Measurements from ENCODE around the gene F11R.
"Not testable (repeated sequence)": the region's sequence is repeated elsewhere in the genome, so short reads cannot be mapped to it uniquely, and the experiment has no call there.

Gene F11R

DNA sequence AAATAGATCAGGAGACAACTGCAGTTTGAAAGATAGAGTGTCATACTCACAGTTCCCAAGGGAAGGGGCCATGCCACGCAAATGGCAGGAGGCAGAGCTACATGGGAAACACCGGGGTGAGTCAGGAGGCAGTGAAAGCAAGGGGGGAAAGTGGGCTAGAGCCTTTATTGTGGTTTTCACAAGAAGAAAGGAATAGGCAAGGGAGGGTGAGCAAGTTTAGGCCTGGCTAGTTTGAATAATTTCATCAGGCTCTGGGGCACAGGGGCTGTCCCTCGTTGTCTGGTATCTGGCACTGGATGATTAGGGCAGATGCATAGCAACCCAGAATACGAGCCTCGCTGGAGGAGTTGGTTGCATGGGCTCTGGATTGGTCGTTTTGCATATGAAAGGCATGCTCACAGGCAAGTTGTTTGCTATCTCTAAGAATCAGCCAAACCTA is 49.3 kb downstream of the F11R start:
- DNase-seq (ENCODE audit: low read depth in 2 of 2) = no peak

DNA sequence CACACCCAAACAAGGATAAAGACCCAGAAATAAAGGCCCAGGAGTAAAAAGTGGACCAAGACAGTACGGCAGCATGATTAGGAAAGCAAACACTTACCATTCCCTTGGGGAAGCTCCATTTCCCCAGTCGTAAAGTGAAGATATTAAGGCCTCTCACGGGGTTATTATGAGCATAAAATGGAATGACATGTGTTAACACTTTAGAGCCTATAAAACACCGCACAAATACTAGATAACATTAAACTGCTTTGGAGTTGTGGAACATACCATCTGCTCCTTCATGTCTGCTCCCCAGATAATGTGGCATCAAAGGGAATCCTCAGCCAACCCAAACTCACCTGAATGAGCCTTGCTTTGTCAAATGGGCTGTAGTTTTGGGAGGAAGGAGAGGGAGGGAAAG is 57.4 kb downstream of the F11R start:
- DNase-seq (ENCODE audit: low read depth in 2 of 2) = no peak

DNA sequence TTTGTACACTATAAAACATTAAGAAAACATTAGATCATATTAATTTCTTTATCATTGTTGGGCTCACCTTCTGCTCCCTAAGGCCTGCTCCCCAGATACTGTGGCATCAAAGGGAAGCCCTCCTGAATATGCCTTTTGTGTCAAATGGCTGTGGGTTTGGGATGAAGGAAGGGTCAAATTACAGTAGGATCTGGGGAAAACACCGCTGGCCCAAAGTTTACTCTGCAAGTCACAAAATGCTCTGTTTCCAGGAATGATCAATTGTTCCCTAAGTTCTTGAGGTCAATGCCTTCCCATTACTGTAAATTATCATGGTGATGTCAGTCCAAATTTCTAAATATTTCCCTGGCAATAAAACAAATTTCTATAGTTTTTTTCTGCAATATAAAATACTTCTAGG is 59.5 kb downstream of the F11R start:
- no peak for DNase-seq (ENCODE audit: low read depth in 2 of 2)

DNA sequence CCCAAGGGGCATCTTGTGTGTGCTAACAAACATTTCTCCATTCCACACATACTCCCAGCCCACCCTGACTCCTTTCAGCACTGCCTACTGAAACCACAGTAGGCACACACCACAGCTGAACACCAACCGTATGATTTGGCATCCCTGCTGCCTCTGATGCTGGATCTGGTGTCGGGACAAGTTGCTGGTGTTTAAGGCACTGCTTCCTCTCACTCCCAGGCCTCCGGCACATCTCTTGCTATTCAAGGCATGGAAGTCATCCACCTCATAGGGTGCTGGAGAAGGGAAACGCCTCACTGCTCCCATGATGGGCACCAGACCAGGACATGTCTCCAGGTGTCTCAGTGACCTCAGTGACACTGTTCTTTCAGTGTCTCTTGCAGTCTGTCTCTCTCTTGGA is 64.0 kb downstream of the F11R start:
- DNase-seq (ENCODE audit: low read depth in 2 of 2) = no peak

- DNase-seq (ENCODE audit: low read depth in 2 of 2) = no peak
Measured at GRCh38 chr1:160954158-160955104, 66.5 kb downstream of the F11R start, which contains the start of gene ITLN2. ITLN2 (minus strand) TSS chr1:160954809; CDS start chr1:160954741, 68 bp downstream.

DNA sequence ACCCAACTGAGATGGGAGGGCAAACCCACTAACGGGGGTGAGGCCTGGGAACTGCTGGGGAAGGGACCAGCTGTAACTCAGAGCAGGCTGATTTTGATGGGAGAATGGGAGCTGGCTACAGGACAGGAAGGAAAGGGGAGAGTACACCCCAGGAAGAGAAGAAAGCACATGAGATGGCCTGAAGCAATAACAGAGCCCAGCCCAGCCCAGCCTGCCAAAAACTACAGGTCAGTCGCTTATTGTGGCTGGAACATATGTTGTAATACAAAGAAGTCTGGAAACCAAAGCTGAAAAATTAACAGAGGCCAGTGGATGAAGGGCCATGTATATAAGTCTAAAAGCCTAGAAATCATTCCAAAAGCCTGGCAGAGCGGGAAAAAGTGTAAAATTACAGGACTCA is 67.9 kb downstream of the F11R start:
- DNase-seq (ENCODE audit: low read depth in 2 of 2) = no peak

GRCh38 chr1:160952129-160952510 is 68.8 kb downstream of the F11R start:
- DNase-seq (ENCODE audit: low read depth in 2 of 2) = no peak

DNA sequence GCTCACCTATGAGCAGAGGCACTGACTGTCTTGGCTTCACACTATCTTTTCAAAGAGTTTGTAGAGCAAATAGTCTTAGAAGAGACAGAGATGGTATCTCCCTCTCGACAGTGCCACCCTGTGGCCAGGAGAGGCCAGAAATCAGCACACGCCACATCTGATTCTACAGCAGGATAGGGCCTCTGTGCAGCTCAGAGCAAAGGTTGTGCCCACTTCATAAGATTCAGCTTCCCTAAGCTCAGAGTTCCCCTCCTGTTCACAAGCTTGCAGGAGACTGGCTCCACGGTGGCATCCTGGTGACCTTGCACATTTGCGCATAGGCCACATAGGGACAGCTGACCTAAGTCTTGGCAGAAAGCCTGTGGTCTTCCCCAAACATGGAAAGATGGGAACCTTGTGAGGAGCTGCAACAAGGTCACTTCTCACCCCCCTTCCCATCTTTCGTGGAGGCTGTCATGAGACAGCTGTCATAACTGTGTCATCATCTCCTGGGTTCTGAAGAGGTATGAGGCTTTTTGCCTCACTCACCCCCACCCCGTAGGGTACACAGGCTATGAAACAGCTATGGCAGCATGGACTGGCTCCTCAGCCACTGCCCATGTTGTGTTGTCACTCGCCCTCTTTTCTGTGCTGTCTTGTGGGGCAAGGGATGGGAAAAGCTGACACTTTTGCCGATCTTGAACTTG is 69.4 kb downstream of the F11R start:
- DNase-seq (ENCODE audit: low read depth in 2 of 2) = peak; percentile 44 to 55

- DNase-seq (ENCODE audit: low read depth in 2 of 2) = no peak
Measured at GRCh38 chr1:160950657-160951056, 70.3 kb downstream of the F11R start.

- DNase-seq (ENCODE audit: low read depth in 2 of 2) = no peak
Measured at GRCh38 chr1:160949881-160950280, 71.1 kb downstream of the F11R start.

DNA sequence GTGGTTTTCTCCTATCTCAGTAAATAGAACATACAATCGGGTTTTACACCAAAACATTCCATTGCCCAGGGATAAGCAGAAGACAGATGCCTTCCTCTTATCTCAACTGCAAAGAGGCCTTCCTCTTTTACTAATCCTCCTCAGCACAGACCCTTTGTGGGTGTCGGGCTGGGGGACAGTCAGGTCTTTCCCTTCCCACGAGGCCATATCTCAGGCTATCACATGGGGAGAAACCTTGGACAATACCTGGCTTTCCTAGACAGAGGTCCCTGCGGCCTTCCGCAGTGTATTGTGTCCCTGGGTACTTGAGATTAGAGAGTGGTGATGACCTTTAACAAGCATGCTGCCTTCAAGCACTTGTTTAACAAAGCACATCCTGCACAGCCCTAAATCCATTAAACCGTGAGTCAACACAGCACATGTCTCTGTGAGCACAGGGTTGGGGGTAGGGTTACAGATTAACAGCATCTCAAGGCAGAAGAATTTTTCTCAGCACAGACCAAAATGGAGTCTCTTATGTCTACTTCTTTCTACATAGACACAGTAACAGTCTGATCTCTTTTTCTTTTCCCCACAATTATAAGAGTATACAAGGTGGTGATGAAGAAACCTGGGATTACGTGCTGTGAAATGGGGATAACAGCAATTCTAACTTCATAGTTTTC is 71.6 kb downstream of the F11R start:
- not testable (repeated sequence) for DNase-seq (ENCODE audit: low read depth in 2 of 2)

GRCh38 chr1:160947174-160947759 is 73.7 kb downstream of the F11R start:
- not testable (repeated sequence) for DNase-seq (ENCODE audit: low read depth in 2 of 2)

DNA sequence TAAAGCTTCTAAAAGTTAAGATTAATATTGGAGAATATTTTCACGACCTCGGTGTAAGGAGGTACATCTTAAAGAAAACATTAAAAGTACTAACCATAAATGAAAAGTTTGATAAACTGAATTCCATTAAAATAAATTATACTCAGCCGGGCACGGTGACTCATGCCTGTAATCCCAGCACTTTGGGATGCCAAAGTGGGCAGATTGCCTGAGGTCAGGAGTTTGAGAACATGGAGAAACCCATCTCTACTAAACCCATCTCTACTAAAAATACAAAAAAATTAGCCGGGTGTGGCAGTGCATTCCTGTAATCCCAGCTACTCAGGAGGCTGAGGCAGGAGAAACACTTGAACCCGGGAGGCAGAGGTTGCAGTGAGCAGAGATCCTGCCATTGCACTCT is 75.1 kb downstream of the F11R start:
- not testable (repeated sequence) for DNase-seq (ENCODE audit: low read depth in 2 of 2)
